Left cardiac atrium (tissue), 4 donors: ENCODE measurements around the gene WAS. TPM values are rescaled to one million over a fixed set of nuclear protein-coding genes. Genes with fewer than 3 reads are reported as not detected.
A peak's percentile ranks its signal among the peaks of the same experiment; 100 is the strongest.

Experiments
- ATAC-seq, 2 donors: fragments of 200-7000 bp; cut with Tn5 transposase; one replicate each; pipeline ENCODE4 v1.9.1; 2020; ENCODE audit warnings: mild to moderate bottlenecking in 2 of 2, moderate library complexity in 2 of 2
- DNase-seq: peaks from one replicate; pipeline ENCODE4 v3.0.0-alpha.2; 2020
- intact Hi-C, 2 donors: fragments of 100-400 bp; cut with DNase I; formaldehyde crosslinking; loops; one replicate each; pipeline versions ENCODE4 v1.14.1 to v1.15.1; 2022 to 2023
- total RNA-seq, 2 donors: library from RNA; stranded (reverse); fragmentation: NEBNext Ultra II Directional; extraction: Animal tissue kit (Norgen Biotek cat#: 25700); gene quantifications; one replicate each; pipeline ENCODE4 v1.2.1, GENCODE V29; 2021
- donor health status: DM: no; HTN: yes; CAD: no.
- donor health status: DM: no; HTN: yes; CAD: no; lungs with severe emphysema.
- donor health status: DM: yes; HTN: yes; CAD: no.
- donor health status: Dilated cardiomyopathy.

WAS gene
- total RNA-seq, 2 donors from 2014 or later = 5.0 to 9.1 TPM

DNA sequence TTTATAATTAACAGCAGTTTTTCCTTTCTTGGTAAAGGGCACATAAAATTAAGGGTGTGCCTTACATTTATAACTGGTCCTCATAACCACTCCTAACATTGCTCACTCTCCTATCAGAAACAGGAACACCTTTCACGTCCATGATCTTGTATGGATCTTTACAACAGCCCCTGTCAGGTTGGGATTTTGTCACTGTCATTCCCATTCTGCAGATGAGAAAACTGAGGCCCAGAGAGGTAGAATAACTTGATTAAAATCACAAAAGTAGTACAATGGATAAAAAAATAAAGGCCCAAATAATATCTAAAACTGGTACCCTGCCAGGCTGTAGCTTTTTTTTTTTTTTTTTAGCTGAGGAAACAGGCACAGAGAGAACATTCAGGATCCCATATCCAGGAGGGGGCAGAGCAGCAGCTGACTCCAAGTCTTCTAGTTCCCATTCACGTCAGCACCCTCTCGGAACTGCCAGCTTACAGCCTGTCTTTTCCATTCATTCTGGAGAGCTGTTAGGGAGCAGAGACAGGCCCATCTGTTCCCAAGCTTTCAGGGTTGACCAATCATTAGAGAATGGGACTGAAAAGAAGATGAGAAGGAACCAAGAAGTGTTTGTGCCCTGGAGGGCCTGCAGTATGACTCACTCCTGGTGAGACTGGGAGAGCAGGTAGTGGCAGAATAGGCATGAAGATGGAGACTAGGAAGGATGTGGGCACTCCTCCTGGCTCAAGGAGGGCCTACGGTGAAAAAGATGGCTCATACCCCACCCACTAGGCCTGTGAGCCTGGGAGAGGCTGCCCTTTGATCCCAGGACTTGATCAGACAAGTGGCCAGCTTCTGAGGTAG is 20.3 kb downstream of the WAS start:
- ATAC-seq = peak; percentile 50 to 53
- DNase-seq = no peak
- intact Hi-C loops = no loop called here

DNA sequence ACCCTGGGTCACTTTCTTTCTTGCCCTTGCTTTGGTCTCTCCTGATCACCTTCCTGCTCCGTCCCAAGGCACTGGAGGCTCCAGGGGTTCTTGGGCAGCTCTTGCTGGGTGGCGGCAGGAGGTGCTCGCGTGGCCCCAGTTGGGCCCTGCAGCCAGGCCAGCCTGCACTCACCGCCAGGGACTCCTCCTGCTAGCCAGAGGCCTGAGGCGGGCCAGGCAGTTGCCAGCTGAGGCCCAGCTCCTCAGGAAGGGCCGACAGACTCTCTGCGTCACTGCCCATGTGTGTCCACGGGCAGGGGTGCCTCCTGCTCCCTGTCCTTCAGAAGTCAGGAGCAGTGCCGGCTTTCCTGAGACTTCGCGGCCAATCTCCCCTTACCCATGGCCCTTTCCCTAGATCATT is 22.3 kb downstream of the WAS start:
- ATAC-seq (no peak), DNase-seq (no peak)
- intact Hi-C loops = no loop called here

DNA sequence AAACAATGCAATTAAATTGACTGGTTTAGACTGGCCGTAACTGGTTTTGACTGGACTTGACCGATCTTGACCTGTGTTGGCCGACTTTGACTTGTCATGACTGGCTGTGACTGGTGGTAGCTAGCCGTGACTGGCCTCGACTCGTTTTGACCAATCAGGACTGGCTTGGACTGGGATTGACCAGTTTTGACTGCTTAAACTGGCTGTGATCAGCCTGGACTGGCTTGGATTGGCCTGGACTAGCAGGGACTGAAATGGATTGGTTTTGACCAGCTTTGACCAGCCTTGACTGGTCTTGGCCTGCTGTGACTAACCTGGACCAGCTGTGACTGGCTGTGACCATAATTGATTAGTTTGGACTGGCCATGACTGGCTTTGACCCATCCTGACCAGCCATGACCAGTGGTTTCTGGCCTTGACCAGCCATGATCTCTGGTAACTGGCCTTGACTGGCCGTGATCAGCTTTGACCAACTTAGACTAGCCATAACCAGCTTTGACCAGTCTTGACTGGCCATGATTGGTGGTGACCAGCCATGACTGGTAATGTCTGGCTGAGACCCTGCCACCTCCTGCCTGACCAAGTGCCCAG is 26.0 kb downstream of the WAS start:
- intact Hi-C loops = no loop called here
- ATAC-seq (no peak), DNase-seq (no peak)

DNA sequence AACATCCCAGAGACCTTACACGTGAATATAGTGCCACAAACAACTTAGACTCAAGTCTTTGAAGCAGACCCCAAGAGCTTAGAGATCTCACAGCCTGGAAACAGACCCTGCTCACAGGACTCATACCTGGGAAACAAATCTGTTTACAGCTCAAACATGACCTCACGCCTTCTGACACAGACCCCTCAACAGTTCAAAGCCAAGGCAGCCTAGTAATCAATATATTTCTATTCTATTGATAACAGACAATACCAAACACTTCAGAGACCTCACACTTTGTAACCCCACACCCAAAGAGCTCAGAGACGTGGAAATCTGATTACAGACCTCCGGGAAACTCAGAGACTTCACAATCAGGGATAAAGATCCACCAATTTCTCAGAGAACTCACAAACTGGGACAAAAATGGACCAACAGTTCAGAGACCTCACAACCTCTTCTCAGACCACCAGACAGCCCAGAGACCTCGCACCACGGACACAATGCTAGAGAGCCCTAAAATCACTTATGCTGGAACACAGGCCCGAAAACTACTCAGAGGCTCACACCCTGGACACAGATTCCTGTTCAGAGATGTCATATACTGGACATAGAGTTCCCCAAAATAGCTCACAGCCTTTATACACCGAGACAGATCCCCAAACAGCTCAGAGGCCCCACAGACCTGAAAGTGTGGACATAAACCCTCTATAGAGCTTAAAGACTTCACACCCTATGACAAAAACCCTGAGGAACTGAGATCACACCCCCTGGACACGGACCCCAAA is 27.7 kb downstream of the WAS start:
- DNase-seq = no peak
- ATAC-seq = peak; percentile 64 to 76
- intact Hi-C loops = no loop called here

DNA sequence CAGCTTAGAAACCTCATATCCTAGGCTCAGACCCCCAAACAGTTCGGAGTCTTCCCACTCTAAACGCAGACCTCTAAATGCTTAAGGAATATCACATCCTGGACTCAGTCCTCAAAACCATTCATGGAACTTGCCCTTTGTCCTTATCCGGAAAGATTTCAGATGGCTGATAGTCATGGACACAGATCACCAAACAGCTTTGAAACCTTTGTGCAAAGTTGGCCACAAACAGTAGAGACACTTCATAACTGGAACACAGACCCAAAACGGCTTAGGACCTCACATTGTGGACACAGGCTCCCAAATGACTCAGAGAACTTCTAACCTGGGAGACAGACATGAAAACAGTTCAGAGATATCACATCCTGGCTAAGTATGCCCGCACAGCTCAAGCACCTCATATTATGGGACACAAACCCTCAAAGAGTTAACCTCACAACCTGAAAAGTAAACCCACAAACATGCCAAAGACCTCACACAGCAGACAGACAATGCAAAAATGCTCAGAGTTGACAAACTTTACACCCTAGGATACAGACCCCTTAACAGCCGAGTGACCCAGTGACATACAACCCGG is 28.4 kb downstream of the WAS start:
- intact Hi-C loops = no loop called here
- ATAC-seq = peak; percentile 15 to 24
- no peak for DNase-seq

DNA sequence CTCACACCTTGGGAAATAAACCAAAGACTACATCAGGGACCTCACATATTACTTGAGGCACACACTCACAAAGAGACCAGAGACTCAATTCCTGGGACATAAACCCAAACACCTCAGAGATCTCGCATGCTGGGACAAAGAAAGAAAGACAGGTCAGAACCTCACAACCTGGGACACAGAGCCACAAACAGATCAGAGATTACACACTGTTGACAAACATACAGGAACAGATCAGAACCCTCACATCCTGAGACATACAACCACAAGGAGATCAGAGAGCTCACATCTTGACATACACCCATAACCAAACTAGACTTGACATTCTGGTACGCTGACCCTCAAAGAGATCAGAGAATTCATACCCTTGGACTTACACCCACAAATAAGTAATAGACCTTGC is 30.2 kb downstream of the WAS start:
- ATAC-seq (no peak), DNase-seq (no peak)
- intact Hi-C loops = no loop called here

DNA sequence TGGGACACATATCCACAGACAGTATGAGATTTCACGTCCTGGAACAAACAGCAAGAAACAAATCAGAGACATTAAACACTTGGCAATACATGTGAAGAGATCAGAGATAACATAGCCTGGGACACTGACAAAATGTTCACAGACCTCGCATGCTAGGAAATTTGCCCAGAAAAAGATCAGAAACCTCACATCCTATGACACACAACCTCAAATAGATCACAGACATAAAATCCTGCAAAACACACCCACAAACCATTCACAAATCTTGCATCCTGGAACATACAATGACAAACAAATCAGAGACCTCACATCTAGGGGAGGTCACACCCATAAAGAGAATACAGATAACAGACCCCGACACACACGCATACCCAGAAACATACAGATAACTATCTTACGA is 31.0 kb downstream of the WAS start:
- DNase-seq = no peak
- ATAC-seq = no peak
- intact Hi-C loops = no loop called here

DNA sequence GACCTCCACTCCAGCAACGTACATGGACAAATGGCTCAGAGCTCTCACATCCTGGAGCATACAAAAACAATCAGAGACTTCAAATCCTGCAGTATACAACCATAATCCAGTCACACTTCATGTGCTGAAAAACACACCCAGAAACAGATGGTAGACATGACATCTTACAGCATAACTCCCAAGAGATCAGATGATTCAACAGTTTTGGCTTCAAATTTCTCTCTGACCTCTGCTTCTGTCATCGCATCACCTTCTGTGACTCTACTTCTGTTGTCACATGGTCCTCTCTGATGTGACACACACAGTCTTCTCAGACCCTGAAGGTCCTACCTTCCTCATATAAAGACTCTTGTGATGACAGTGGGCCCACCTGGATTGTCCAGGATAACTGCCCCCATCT is 31.5 kb downstream of the WAS start:
- intact Hi-C loops = no loop called here
- ATAC-seq = peak in 1 of 2 donors; percentile 41
- no peak for DNase-seq

DNA sequence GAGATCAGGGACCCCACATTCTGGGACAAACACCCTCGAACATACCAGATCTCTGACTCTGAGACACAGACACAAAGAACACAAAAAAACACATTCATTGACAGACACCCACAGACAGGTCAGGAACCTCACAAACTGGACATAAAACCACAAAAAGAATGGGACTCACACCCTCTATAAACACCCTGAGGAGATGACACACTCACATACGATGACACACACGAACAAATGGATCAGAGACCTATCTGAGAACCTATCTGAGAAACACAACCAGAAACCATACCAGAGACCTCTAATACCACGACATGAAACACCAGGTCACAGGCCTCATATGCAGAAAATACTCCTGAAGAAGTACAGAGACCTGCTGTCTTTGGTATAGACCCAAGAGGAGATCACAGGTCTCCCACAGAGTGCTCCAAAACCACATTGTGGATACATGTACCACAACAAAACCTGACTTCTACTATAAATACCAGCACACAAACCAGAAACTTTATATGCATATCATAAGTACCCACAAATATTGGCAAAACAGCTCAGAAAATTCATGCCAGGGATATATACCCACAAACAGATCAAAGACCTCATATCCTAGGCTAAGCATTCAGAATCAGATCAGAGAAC is 32.4 kb downstream of the WAS start:
- DNase-seq (no peak), ATAC-seq (no peak)
- intact Hi-C loops = no loop called here

DNA sequence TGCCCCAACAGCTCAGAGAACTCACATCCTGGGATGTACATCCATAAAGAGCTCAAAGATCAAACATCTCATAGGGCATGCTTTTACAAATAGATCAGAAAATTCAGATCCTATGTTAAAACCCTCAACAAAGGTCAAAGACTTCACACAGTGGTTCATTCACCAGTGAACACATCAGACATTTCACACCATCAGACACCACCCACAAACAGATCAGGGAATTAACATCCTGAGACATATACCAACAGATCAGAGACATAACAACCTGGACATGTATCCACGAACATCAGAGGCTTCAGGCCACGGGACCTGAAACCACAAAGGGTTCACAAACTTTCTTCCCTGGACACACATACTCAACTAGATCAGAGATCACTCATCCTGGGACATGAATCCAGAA is 36.4 kb downstream of the WAS start:
- intact Hi-C loops = no loop called here
- ATAC-seq (no peak), DNase-seq (no peak)

DNA sequence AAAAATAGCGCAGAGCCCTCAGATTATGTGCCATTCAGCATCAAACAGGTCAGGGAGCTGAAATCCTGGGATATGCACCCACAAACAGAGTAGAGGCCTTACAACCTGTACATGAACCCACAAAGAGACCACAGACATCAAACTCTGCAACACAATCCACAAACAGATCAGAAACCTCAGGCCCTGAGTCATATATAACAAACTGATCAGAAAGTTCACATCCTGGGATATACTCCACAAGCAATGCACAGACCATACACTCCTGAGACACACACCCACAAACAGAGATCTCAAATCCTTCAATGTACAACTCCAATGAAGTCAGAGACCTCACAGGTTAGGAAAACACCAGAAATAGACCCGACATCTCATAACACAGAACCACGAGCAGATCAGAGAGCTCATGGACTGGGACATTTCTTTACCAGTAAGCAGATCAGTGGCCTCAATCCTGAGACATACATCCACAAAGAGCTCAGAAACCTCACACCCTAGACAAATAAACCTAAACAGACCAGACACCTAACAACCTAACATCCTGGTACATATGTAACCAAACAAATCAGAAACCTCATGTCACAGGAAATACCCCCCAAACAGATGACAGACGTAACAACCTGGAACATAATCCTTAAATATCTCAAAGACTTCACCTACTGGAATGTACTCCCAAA is 37.1 kb downstream of the WAS start:
- intact Hi-C loops = no loop called here
- DNase-seq (no peak), ATAC-seq (no peak)

DNA sequence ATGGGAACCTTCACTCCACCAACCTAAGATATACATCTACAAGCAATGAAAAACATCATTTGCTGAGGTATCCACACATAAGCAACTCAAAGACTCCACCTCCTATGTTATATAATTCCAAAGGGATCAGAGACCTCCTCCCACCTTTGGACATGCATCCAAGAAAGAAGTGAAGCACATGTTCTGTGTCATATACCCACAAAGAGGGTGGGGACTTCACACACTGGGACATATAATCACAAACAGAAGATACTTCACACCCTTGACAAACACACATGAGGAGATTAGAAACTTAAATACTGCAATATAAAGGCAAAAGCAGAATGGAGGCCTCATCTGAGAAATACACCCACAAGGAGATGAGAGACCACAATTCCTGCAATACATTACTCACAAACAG is 38.3 kb downstream of the WAS start:
- no peak for DNase-seq
- ATAC-seq = no peak
- intact Hi-C loops = no loop called here

DNA sequence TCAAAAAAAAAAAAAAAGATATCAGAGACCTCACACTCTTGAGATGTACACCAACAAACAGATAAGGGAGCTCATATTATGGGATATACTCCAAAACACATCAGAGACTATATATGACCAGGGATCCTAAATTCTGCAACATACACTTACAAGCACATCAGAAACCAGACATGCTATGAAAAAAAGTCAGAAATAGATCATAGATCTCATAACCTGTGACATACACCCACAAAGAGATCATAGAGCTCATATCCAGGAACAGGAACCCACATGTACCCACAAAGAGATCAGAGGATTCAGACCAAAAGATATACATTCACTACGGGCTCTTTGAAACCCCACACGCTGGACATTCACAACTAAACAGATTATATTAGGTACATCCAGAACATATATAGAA is 43.0 kb downstream of the WAS start:
- intact Hi-C loops = no loop called here
- DNase-seq = no peak
- ATAC-seq = no peak

DNA sequence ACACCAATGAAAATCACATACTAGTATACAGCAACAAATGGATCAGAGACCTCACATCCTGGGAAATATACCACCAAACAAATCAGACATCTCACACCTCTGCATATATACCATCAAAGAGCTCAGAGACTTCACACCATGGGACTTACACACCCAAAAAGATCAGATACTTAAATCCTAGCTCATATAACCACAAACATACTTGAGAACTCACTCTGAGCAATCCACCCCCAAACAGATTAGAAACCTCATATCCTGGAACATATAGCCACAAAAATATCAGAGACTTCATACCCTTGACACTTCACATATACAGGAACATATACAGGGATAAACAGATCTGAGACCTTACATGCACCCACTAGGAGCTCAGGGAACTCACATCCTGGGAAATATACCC is 45.1 kb downstream of the WAS start:
- ATAC-seq = no peak
- DNase-seq = no peak
- intact Hi-C loops = no loop called here

DNA sequence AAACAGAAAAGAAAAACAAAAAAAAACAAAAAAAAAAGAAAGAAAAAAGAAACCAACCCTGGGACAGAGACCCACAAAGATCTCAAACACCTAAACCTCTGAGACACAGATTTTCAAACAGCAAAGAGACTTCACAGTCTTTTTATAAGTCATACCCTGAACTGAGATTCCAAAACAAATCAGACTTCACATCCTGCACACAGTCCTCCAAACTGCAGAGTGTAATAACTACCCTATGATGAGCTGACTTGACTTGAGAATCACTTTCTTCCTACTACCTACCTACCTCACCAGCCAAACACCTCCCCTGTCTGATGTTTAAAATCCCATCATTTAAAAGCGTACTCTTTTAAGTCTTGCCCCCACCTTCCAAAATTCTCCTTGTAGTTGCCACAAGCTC is 52.7 kb downstream of the WAS start:
- intact Hi-C loops = no loop called here

DNA sequence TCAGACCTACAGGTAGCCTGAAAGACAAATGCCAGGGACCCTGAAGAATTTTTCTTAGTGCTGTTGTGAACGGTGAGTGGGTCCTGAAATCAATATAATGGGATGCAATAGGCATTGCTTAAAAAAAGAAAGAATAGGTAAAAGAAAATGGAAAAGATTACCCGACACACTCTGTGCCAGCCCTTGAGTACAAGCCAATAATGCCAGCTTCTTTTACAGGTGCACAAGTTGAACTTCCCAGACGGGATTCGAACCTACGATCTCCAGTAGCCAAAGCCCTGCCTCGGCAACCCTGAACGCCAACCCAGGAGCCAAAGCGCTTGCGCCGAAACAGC is 53.2 kb downstream of the WAS start:
- ATAC-seq (no peak), DNase-seq (no peak)
- intact Hi-C loops = no loop called here

More for the DNA sequence above, 52.7 kb downstream of the WAS start:
- ATAC-seq = no peak
- DNase-seq = no peak

DNA sequence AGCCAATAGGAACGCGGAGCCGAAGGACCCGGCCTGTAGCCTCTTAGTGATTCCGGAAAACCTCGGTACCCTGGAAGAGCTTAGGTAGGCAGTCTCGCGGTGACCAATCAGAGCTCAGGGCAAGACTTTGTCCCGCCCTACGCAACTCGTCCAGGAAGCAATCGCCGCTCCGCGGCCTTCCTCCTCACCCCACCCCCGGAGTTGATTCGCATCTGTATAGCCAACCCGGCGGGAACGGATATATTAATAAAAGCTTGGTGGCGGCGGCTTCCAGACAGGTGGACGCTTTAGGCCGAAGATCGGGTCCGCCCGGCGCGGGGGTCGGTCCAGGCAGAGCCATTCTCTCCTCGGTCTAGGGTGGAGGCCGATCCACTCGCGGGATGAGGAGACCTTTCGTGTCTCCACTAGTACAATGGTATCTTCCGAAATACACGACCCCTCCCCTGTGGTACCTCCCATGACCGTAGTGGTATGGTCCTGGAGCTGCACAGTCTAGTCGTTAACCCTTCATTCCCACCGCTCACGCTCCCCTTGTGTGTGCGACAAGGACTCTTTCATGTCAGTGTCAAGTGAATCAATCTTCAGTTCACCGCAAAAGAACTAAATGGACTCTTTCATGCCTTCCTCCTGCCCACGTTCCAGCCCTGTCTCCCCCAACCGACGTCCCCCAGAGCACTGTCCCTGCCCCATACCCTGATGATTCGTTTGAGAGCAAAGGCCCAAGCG is 53.8 kb downstream of the WAS start:
- intact Hi-C loops = no loop called here
- ATAC-seq (peak; percentile 99 to 100), DNase-seq (peak; percentile 92)

DNA sequence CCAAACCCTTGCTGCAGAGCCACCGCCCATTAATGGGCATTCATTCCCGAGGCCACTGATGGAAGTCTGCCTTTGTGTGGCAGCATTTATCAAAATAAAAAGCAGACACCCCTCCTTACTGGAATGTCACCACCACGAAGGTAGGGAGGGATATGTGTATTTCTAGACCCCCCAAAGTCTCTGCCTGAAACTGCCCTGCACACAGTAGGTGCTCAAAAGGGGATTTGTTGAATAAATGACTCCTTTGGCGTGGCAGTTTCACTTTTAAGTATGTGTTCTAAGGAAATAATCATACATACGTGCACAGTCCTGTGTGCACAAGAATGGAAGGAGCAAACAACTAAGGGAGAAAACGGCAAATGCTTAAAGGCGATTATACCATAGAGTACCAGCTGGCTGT is 54.3 kb downstream of the WAS start:
- DNase-seq (no peak), ATAC-seq (no peak)
- intact Hi-C loops = no loop called here
